Measurements from ENCODE around the gene STXBP3.
A peak's percentile ranks its signal among the peaks of the same experiment; 100 is the strongest.

Gene STXBP3

DNA sequence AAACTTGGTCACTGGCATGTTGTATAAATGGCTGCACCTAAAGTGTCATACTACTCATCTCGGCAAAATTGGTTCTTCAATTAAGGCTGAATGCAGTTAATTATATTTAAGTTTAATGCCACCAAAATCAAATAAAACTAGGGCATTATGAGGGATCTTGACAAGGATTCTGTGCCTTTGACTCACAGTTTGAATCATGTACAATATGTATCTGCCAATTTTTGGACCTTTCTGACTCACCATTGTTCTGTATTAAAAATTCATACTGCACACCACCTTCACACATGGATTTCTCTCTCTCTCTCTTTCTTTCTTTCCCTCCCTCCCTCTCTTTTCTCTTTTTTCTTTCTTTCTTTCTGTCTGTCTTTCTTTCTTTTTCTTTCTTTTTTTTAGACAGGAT lies 14.1 kb upstream of the STXBP3 start:
- no peak for DNase-seq (ENCODE audit: low read depth)
- TF ChIP-seq, protein P1, sequence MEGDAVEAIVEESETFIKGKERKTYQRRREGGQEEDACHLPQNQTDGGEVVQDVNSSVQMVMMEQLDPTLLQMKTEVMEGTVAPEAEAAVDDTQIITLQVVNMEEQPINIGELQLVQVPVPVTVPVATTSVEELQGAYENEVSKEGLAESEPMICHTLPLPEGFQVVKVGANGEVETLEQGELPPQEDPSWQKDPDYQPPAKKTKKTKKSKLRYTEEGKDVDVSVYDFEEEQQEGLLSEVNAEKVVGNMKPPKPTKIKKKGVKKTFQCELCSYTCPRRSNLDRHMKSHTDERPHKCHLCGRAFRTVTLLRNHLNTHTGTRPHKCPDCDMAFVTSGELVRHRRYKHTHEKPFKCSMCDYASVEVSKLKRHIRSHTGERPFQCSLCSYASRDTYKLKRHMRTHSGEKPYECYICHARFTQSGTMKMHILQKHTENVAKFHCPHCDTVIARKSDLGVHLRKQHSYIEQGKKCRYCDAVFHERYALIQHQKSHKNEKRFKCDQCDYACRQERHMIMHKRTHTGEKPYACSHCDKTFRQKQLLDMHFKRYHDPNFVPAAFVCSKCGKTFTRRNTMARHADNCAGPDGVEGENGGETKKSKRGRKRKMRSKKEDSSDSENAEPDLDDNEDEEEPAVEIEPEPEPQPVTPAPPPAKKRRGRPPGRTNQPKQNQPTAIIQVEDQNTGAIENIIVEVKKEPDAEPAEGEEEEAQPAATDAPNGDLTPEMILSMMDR (IDR thresholded peaks at IDR 0.05; ENCODE audit: control insufficient read depth, insufficient read depth, low read depth, low read length, missing control alignments), result no peak

GRCh38 chr1:108734171-108734865 lies 12.2 kb upstream of the STXBP3 start:
- H3K4me3 ChIP-seq (ENCODE audit: control insufficient read depth, low read depth, low read length), result no peak overlapping the region
- TF ChIP-seq, protein P1 (IDR thresholded peaks at IDR 0.05; ENCODE audit: control insufficient read depth, insufficient read depth, low read depth, low read length, missing control alignments), result no peak
- DNase-seq (ENCODE audit: low read depth), result no peak

More for the DNA sequence above, 14.1 kb upstream of the STXBP3 start:
- H3K4me3 ChIP-seq (ENCODE audit: control insufficient read depth, low read depth, low read length), result no peak overlapping the region

DNA sequence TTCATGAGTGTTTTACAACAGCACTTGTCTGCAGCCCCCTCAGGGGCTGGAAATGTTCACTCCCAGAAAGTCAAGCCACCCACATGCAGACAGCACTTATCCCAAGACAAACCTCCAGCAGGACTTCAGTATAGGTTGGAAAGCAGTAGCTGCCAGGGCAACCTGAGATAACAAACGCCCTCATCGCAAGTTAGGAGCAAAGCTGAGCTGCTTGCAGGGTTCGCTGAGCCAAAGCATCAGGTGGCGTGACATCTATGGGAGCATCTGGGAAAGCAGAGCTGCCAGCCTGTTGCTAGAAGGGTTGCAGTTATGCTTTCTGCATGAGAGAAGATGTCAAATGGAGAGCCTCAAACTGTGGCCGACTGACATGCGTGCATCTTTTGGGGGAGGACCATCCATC lies 4.2 kb upstream of the STXBP3 start:
- TF ChIP-seq, protein P1 (IDR thresholded peaks at IDR 0.05; ENCODE audit: control insufficient read depth, insufficient read depth, low read depth, low read length, missing control alignments), result no peak
- no peak overlapping the region for H3K4me3 ChIP-seq (ENCODE audit: control insufficient read depth, low read depth, low read length)
- DNase-seq (ENCODE audit: low read depth), result no peak

GRCh38 chr1:108745980-108746381 lies 493 bp upstream of the STXBP3 start:
- H3K4me3 ChIP-seq (ENCODE audit: control insufficient read depth, low read depth, low read length), result no peak overlapping the region
- TF ChIP-seq, protein P1 (IDR thresholded peaks at IDR 0.05; ENCODE audit: control insufficient read depth, insufficient read depth, low read depth, low read length, missing control alignments), result no peak
- DNase-seq (ENCODE audit: low read depth), result no peak

DNA sequence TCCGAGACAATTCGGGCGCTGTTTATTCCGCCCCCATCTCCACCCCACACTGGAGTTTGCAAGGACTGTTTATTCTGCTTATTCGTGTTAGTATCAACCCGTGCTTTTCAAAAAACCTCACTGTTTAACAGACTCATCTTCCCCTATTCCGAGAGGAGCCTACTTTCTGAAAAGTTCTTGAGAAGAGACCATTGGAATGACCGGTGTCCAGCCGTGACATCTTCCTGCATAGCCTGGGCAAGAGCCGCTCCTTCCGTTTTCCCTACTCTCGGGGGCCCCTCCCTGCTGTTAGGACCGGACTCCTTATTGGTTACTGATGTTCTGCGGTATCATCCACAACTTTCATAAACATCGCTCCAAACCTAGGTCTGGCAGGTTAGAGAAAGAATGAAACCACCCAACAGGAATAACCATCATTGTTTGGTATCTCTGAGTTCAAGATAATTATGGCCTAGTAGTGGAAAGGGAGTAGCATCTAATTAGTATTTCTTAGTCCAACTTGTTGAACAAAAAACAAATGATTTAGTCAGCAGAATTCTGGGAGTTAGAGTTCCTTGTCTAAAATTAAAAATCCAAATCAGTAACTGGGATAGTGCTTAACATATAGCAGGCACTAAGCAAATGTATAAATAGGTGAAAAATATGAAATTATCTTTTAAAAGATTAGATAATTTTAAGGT lies 837 bp downstream of the STXBP3 start:
- peak; percentile 46 for DNase-seq (ENCODE audit: low read depth)
- peak overlapping the region; percentile 86 for H3K4me3 ChIP-seq (ENCODE audit: control insufficient read depth, low read depth, low read length)
- TF ChIP-seq, protein P1 (IDR thresholded peaks at IDR 0.05; ENCODE audit: control insufficient read depth, insufficient read depth, low read depth, low read length, missing control alignments), result no peak

DNA sequence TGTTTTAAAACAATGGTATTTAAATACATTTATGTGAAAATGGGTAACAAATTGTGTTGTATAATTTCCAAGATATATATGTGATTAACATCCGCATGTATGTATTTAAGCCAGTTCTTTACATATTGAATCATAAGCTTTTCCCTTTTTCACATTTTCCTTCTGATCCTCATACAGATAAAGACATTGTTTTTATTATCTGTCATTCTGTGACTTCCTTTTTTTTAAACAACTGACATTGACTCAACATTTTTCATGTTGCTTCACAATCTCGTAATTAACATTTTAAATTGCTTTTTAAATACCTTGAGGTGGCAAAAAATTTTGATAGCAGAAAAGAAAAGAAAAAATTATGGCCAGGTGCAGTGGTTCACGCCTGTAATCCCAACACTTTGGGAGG lies 1.4 kb downstream of the STXBP3 start:
- TF ChIP-seq, protein P1 (IDR thresholded peaks at IDR 0.05; ENCODE audit: control insufficient read depth, insufficient read depth, low read depth, low read length, missing control alignments), result no peak
- no peak overlapping the region; the same call in 1 of the 2 replicates for H3K4me3 ChIP-seq (ENCODE audit: control insufficient read depth, low read depth, low read length)
- DNase-seq (ENCODE audit: low read depth), result no peak
